ENCODE data around the gene EEF1E1.
A peak's percentile ranks its signal among the peaks of the same experiment; 100 is the strongest.

Gene EEF1E1

DNA sequence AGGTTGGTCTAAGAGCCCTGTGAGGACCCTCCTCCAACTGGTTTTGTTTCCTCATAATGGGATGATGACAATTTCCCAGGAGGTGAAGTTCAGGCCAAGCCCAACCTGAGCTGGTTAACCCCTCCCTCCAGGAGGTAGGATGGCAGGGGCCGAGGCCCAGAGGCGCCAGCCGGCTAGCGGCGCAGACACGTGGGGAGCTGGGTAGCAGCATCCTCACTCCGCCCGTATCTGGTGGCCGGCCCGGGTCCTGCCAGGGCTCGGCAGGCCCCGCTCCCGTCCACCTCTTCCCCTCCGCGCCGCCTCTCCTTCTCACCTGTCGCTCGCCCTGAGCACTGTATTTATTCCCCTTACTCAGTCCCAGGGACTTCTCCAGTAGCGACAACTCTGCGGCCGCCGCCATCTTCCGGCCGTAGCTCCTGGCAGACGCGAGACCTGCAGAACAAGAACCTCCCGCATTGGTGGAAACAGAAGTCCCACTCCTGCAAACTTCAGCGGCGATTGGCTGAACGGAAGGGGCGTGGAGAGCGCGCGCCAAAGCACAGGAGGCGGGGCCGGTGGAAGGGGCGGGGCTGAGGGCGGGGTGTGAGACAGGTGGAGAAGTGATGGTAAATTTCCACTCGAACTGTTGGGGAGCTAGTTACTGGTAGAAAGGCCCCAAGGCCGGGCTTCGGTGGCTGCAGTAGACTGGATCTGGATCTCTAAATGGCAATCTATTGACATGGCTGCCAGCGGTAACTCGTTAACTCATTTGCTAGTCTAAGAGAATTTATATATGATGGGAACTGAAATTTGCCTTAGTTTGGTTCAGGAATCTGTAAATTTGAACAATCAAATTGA is at the start of gene EEF1E1:
Gene EEF1E1 (minus strand): TSS at position 427 of the 837 bp plus-strand sequence. CDS start 27 bp downstream, at position 400.
- peak; percentile 92 for DNase-seq

DNA sequence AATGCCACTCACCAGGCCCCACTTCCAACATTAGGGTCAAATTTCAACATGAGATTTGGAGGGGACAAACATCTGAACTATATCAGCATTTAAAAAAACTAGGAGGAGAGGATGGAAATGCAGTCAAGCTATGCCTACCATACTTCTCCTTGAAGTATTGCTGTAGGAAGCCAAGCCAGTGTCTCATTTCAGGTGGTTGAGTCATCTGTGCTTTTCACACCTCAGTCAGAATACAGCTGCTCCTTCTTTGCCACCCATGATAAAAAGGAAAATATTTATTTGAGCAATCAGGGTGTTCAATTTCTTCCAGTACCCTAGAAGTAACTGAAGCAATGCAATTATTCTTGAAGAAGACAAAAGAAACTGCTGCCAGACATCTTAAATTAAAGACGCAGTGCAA is 47.0 kb upstream of the EEF1E1 start:
- no peak for DNase-seq

DNA sequence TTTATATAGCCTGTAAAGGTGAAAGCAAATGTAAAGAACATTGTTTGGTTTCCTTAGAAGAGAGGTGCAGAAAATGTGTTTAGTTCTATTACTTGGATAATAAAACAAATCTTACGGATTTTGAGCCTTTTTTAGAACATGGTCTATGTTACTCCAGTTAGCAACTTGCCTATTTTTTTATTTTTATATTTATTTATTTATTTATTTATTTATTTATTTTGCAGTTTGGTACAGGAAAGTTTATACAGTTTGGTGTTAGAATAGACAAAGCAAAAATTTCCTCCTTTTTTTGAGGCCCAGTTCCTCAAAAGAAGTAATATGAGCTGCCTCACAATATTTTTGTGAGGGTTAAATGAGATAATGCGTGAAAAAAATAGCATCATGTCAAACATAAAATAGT is 41.6 kb upstream of the EEF1E1 start:
- no peak for DNase-seq

DNA sequence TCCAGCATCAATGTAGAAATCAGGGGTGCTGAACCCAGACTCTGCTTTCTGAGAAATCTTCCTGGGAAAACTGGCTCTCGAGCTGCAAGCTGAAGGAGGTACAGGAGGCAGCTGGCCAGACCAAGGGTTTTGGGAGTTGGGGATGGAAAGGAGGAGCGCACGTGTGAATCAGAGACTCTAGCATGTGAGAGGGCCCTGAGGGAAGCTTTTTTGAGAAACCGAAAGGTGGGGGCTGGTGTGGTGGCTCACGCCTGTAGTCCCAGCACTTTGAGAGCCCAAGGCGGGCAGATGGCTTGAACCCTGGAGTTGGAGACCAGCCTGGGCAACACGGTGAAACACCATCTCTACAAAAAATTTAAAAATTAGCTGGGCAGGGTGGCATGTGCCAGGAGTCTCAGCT is 37.1 kb upstream of the EEF1E1 start:
- DNase-seq = no peak

DNA sequence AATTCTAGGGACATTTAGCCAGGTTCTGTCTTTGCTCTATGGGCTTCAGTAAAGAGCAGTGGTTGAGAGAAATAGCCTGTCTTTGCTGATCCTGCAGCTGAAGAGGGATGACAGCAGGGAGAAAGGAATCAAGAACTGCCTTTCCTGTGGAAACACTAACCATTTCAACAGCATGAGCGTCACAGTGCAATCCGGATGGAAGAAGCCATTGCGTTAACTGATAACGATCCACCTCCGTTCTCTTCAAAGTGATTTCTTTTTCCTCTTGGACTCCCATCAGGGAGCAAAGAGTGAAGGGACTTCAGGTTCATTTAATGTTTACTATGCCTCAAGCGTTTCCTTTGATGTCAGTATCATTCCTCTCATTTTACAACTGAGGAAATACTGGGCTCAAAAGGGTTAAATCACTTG is 35.2 kb upstream of the EEF1E1 start:
- DNase-seq = no peak

DNA sequence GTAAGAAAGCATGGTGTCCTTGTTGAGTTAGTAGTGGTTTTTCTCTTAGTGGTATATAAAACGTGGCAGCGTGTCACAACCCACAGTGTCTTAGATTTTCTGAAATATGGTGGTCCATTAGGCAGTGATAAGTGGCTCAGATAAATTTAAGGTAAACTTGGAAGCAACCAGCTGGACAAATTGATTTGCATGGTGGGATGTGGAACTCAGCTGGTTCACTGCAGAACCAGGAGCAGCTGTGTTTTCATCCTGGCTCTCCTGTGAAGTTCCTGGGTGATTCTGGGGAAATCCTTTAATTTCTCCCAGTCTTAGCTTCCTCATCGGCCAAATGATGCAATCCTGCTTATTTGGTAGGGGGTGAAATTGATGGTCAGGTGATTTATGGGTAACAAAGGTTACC is 32.9 kb upstream of the EEF1E1 start:
- DNase-seq = no peak

DNA sequence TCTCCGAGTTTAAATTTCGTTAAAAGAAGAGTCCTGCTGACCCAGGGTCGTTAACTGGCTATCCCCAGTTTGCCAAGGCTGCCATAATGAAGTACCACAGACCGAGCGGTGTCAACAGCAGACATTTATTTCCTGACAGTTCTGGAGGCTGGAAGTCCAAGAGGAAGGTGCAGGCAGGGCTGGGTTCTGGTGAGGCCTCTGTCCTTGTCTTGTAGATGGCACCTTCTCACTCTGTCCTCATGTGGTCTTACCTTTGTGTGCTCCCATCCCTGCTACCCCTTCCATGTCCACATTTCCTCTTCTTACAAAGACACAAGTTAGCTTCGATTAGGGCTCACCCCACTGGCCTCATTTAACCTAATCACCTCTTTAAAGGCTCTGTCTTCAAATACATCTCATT is 29.8 kb upstream of the EEF1E1 start:
- no peak for DNase-seq

DNA sequence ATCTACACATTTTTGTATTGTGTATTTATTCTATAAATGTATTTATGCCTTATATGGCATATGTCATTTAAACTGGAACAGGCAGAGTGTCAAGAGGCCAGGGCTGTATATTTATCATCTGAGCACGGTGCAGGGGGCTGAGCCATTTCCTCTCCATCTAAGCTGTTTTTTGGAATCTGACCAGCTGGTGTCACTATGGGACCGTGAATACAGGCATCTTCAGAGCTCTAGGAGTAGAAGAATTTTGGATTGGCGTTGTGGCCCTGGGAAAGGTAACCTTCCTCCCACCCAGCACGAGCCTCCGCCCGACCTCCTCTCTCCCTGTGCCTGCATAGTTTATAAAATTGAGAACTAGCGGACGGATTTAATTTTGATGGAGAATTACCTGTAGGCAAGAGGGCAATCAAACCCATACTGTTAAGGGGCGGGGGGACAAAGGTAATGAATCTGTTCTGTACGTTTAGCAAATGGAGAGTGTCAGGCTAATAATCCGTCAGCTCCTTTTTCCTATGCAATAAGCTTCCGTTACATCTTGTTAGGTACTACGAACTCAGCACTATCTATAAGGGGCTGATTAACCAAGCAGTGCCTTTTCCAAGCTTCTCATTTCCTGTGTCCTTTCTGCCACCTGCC is 29.0 kb upstream of the EEF1E1 start:
- DNase-seq = peak; percentile 67

DNA sequence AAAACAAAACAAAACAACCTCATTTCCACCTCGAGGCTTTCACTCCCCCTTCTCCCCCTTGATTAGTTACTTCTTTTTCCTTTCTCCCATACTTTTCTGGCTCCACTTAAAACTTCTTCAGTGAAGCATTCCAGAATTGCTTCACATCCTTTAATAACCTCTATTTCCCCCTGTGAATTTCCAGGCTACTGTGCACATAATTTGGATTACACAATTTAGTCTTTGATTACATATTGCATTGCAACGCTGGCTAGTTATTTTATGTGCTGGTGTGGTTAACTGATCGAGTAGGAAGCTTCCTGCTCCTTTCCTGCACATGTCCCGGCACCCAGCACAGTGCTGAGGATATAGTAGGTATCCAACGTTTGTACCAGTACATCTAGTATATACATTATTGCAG is 28.1 kb upstream of the EEF1E1 start:
- DNase-seq = peak; percentile 36

DNA sequence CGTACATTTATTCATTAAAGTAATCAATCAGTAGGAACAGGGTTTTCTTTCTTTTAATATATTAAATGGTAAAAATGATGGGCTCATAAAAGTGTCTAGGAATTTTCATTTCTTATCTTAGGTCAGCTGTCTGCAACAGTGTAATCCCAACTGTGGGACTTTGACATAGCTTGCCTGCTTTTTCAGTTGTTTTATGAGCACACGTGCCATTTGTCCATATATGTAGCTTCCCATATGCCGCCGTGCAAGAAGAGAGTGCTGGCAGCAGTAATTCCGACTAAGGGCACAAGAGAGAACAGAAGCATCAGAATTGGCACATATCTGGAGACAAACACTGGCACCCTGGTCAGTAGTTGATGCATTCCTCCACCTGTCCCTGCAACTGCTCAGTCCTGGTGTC is 20.9 kb upstream of the EEF1E1 start:
- DNase-seq = no peak

DNA sequence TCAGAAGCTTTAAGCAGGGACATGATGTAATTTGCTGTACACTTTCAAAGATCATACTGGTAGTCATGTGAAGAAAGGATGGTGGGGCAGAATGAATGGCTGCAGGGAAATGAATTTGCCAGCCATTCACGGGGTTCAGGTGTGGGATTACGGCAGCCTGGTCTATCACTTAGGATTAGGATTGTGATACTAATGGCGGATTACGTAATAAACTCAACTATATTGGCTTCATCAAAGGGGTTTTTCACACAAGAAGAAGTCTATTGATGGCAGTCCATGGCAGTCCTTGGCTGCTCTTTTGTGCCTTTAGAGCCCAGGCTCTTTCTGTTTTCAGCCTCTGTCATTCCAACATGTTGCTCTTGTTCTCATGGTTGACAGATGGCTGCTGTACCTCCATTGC is 12.6 kb upstream of the EEF1E1 start:
- no peak for DNase-seq

DNA sequence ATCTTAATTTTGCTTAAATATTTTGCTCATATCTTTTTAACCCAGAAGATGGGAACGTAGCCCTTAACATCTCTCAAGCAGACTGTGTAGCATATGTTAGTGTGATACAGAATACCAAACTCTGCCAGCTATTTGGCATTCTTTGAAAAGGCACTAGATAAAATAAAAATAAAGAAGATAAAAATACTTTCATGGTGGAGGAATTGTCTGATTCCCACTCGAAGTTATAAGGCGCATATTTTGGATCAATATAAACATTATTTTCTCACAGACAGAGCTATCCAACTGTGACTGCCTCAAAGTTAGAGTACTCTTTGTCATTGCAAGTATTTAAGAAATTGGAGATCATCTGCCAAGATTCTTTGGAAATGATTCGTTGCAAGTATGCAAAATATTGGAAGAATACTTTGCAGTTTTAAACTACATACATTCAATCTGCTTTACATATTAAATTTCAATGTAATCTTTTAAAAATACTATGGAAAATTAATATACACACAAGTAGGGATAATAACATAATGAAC is 10.8 kb upstream of the EEF1E1 start:
- DNase-seq = peak; percentile 34

DNA sequence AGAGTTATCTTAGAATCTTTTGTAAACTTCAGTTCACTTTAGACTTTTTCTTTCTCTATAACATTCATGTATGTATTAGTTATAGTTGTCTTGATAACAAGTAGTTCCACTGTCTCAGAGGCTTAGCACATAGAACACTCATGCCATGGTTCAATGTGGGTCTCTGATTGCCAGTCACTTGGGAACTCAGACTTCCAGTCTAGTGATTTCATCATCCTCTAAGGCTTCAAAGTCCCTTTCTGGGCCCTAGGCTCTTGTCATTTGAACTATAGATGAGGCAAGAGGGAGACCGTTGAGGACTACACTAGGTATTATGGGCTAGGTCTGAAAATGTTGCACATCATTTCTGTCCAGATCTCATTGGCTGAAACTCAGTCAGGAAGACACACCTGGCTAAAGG is 8.4 kb upstream of the EEF1E1 start:
- no peak for DNase-seq

DNA sequence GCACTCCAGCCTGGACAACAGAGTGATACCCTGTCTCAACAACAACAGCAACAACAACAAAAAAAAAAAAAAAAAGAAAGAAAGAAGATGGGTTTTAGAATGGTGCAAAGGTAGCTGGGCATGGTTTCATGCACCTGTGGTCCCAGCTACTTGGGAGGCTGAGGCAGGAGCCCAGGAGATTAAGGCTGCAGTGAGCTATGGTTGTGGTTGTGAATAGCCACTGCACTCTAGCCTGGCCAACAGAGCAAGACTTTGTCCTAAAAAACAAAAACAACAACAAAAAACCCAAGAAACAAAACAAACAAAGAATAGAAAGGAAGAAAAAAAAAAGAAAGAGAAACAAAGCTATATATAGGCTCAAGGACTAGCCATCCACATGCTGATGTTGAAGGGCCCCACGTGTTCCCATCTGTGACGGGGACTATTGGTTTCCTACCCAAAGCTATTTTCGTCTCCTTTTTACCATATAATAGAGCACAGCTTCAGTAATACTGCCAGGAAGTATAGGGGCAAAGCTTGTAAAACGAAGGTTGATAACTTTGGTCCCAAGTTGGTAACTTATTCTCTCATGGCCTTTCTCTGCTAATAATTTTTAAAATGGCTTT is 7.9 kb upstream of the EEF1E1 start:
- no peak for DNase-seq

DNA sequence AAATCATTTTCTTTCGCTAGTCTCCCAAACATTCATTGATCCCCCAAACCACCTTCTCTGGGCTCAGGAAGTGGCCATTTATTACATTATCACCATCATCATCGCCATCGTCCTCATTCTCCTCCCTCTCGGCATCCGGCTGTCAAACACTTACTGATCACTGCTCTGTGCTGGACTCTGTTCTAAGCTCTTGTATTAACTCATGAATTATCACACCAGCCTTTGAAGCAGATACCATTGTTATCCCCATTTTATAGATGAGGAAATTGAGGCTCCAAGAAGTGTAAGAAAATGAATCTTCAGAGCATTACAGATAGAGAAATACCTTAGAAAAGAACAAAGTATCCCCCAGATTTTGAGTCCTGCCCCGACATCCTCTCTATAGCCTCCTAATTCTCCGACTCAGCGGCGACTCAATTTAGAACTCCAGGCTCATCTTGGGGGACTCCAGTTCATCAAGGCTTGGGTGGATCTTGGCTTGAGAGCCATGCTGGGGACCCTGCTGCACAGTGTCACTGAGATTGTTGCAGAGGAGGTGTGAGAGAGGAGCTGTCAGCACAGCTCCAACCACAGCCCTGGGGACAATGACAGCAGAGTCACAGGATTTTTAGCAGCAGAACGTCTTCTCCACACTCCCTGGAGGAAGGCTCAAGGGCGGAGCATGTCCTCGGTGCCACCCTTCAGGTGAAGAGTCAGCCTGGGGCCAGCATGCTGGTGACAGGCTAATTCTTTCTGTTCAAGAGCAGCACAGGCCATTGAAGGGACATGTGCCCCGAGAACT is 6.6 kb upstream of the EEF1E1 start:
- DNase-seq = no peak

DNA sequence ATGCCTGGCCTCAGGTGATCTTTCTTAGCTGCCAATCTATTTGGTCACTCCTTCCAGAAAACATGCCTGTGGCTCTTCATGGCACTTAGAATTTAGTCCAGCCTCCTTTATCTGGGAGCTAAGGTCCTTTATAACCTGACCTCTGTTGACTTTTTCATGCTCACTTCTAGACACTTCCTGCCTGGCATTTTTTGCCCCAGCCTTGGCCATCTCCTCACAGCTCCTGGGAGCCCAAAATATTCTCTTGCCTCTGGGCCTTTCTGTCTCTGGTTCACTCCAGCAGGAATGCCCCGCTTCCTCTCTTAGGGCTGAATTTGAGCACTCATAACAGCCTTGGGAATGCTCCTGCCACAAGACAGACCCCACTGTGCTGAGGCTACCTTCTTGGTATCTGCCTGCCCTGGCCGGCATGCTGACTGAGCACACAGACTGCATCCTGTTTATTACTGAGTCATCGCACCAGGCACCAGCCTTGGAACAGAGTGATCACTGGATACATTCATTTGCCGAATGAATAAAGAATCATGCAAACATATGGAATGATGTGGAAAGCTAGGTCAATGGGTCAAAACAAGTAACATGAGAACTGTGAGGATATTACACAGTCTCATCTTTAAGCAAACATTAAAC is 5.8 kb upstream of the EEF1E1 start:
- peak; percentile 95 for DNase-seq

DNA sequence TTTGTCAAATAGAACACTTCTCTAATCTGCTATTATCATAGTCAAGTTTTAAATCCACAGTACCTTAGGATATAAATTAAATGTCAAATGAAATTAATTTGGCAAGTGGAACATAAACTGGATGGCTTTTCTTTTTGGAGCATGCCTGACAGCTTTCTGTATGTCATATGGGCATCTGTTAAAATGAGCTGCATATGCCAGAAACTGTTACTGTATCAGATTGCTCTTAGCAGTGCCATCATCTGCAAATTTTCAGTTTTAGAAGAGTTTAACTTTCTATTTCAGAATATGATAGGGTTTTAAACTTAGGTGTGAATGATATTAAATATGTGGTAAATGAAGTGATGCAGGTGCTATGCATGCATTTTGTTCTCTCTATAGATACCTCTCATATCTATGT is 3.4 kb upstream of the EEF1E1 start:
- DNase-seq = no peak

DNA sequence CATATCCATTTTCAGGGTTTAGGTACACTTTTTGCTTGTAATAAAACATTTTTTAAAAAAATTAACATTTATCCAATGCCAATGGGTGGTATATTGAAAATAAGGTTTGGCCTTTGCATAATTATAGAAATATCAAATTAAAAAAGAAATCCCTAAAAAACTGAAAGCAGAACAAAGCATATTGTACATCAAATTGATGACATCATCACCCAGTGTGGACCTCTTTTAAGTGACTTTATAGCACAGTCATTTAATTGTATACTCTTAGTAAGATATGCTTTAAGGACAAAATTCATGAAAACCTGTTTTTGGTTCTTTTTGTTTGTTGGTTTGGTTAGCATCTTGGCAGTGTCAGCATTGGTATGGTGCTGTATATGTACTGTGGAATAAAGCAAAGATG is 1.4 kb upstream of the EEF1E1 start:
- no peak for DNase-seq

DNA sequence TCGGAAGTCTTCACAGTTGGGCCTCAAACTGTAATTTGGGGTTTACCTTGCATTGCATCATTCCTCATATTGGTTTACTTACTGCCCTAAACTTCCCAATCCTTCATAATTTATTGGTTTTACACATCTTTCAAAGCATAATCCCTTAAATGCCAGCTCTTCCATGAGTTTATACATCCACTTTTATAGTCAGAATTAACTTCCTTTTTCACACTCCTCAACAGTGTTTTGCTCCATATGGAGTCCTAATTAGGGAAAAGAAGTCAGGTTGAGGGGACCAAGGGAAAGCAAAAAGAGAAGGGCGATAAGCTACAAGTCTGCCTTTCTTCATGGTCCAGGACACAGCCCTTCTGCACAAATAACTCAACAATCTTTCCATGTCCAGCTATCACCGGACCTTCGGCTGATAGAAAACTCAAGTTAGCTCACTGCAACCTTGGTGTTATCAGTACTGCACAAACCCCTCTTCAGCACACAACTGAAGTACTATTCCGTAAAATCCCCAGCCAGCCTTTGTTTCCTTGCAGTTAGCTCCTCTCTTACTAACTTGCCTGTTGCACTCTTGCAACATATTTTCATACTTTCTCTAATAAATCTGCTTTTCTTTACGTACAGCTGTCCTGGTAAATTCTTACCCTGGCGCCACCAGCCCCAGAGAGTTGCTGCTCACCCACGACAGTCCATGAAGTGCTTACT is 2.0 kb downstream of the EEF1E1 start:
- DNase-seq = no peak

DNA sequence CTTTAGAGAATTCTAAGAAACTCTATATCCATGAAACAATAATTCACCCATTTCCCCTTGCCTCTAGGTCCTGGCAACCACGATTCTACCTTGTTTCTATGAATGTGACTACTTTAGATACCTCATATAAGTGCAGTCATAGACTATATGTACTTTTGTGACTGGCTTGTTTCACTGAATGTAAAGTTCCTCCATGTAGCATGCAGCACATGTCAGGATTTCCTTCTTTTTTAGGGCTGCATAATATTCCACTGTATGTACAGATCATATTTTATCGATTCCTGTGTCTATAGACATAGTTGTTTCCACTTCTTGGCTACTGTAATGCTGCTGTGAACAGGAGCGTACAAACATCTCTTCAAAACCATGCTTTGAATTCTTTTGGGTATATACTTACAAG is 11.7 kb downstream of the EEF1E1 start:
- DNase-seq = no peak

DNA sequence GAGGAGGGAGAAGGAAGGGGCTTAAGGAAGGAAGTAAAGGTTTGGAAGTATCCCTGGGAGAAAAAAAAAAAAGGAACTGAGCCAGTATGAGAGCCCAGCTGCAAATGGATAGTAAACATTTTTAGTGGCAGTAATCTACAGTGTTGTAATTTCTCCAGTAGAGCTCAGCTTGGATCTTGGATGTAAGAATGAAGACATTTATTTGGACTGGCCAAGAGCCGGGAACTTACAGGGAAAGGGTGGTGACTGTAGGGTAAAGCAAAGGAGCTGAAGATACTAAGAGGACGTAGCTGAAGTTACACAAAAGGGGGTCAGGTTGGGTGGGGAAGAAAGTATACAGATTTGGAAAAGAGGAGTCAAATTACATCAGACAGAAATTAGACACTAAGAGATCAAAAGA is 13.5 kb downstream of the EEF1E1 start:
- no peak for DNase-seq

Measured in fibroblast of skin of right quadriceps (primary cell).